ENCODE data around the gene KCNK1. TPM values are rescaled to one million over a fixed set of nuclear protein-coding genes. Genes with fewer than 3 reads are reported as not detected.

The KCNK1 gene
- total RNA-seq (2014; rRNA removed; shearing (Covaris generic)) = 0.09 TPM in 1 of 2 replicates, not detected in the other

- Histone ChIP-seq H3K36me3 (no peaks in the 10 kb centered on the region), H3K27ac (no peak within 1 kb of the TSS), H3K27me3 (replicated peaks) (peaks cover 32% of the 10 kb centered on the region), H3K4me1 (replicated peaks) (no peaks in the 10 kb centered on the region), H3K9me3 (replicated peaks) (no peaks in the 10 kb centered on the region), H3K4me3 (no peak within 1 kb of the TSS)
- DNase-seq (ENCODE audit: low read depth in 1 of 2, low spot score in 2 of 2) = no peak
Measured at GRCh38 chr1:233613252-233614172, at the start of gene KCNK1. Gene KCNK1 (plus strand): TSS chr1:233614106. CDS start chr1:233614172, 66 bp downstream.

DNA sequence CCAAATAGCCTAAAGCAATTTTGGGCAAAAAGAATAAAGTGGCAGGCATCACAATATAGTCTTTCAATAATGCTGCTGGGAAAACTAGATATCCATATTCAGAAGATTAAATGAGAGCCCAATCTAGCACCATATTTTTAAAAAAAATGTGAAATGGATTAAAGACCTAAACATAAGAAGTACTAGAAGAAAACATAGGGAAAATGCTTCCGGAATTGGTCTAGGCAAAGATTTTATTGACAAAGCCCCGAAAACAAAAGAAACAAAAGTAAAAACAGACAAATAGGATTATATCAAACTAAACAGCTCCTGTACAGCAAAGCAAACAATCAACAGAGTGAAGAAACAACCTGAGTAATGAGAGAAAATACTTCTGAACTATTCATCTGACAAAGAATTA, 48.6 kb upstream of the KCNK1 start:
- Histone ChIP-seq H3K27me3 (replicated peaks) (0 out of 2 replicates have a peak, but pooled peaks cover 3% of the 10 kb centered on the region), H3K4me1 (replicated peaks) (no peaks in the 10 kb centered on the region), H3K4me3 (no peak overlapping the region), H3K36me3 (no peaks in the 10 kb centered on the region), H3K27ac (no peak overlapping the region), H3K9me3 (replicated peaks) (peaks cover 8% of the 10 kb centered on the region)
- no peak for DNase-seq (ENCODE audit: low read depth in 1 of 2, low spot score in 2 of 2)

GRCh38 chr1:233566886-233567285, 47.0 kb upstream of the KCNK1 start:
- peaks cover 8% of the 10 kb centered on the region; the same call in 1 of the 2 replicates for H3K9me3 ChIP-seq (replicated peaks)
- no peak for DNase-seq (ENCODE audit: low read depth in 1 of 2, low spot score in 2 of 2)
- no peaks in the 10 kb centered on the region for H3K4me1 ChIP-seq (replicated peaks)
- H3K27ac ChIP-seq = no peak overlapping the region
- no peak overlapping the region for H3K4me3 ChIP-seq
- 0 out of 2 replicates have a peak, but pooled peaks cover 3% of the 10 kb centered on the region for H3K27me3 ChIP-seq (replicated peaks)
- no peaks in the 10 kb centered on the region for H3K36me3 ChIP-seq

DNA sequence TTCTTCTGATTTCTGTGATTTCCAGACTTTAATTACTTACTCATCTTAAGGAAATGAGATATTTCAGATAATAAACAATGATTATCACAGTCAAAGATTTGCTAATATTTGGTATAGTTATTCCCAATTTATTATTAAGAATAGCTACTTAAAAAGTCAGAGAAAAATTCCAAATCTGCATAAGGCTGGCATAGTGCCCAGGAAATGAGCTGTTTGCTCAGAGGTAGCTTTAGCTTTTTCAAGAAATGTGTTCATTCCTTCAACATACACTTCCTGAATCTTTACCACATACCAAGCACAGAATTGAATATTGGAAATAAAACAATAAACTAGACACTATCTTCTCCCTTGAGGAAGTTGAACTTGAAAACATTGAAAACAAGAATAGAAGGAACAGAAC, 44.3 kb upstream of the KCNK1 start:
- no peak overlapping the region for H3K27ac ChIP-seq
- 0 out of 2 replicates have a peak, but pooled peaks cover 3% of the 10 kb centered on the region for H3K27me3 ChIP-seq (replicated peaks)
- no peak for DNase-seq (ENCODE audit: low read depth in 1 of 2, low spot score in 2 of 2)

GRCh38 chr1:233570216-233570615, 43.7 kb upstream of the KCNK1 start:
- Histone ChIP-seq H3K9me3 (replicated peaks) (no peaks in the 10 kb centered on the region), H3K4me1 (replicated peaks) (no peaks in the 10 kb centered on the region), H3K4me3 (no peak overlapping the region), H3K27ac (no peak overlapping the region), H3K36me3 (no peaks in the 10 kb centered on the region), H3K27me3 (replicated peaks) (0 out of 2 replicates have a peak, but pooled peaks cover 3% of the 10 kb centered on the region)
- DNase-seq (ENCODE audit: low read depth in 1 of 2, low spot score in 2 of 2) = no peak

More for the DNA sequence above, 44.3 kb upstream of the KCNK1 start:
- Histone ChIP-seq H3K4me1 (replicated peaks) (no peaks in the 10 kb centered on the region), H3K9me3 (replicated peaks) (no peaks in the 10 kb centered on the region), H3K36me3 (no peaks in the 10 kb centered on the region), H3K4me3 (no peak overlapping the region)

GRCh38 chr1:233570706-233571105, 43.2 kb upstream of the KCNK1 start:
- Histone ChIP-seq H3K4me1 (replicated peaks) (no peaks in the 10 kb centered on the region), H3K36me3 (no peaks in the 10 kb centered on the region), H3K27ac (no peak overlapping the region), H3K9me3 (replicated peaks) (no peaks in the 10 kb centered on the region), H3K4me3 (no peak overlapping the region), H3K27me3 (replicated peaks) (0 out of 2 replicates have a peak, but pooled peaks cover 3% of the 10 kb centered on the region)
- no peak for DNase-seq (ENCODE audit: low read depth in 1 of 2, low spot score in 2 of 2)

GRCh38 chr1:233572896-233573295, 41.0 kb upstream of the KCNK1 start:
- no peaks in the 10 kb centered on the region for H3K9me3 ChIP-seq (replicated peaks)
- H3K4me3 ChIP-seq = no peak overlapping the region
- no peaks in the 10 kb centered on the region for H3K4me1 ChIP-seq (replicated peaks)
- 0 out of 2 replicates have a peak, but pooled peaks cover 3% of the 10 kb centered on the region for H3K27me3 ChIP-seq (replicated peaks)
- no peak for DNase-seq (ENCODE audit: low read depth in 1 of 2, low spot score in 2 of 2)
- no peak overlapping the region for H3K27ac ChIP-seq
- H3K36me3 ChIP-seq = no peaks in the 10 kb centered on the region

GRCh38 chr1:233575450-233575849, 38.5 kb upstream of the KCNK1 start:
- no peaks in the 10 kb centered on the region for H3K9me3 ChIP-seq (replicated peaks)
- no peak for DNase-seq (ENCODE audit: low read depth in 1 of 2, low spot score in 2 of 2)
- H3K36me3 ChIP-seq = no peaks in the 10 kb centered on the region
- H3K4me1 ChIP-seq (replicated peaks) = no peaks in the 10 kb centered on the region
- no peaks in the 10 kb centered on the region for H3K27me3 ChIP-seq (replicated peaks)
- no peak overlapping the region for H3K27ac ChIP-seq
- no peak overlapping the region for H3K4me3 ChIP-seq

DNA sequence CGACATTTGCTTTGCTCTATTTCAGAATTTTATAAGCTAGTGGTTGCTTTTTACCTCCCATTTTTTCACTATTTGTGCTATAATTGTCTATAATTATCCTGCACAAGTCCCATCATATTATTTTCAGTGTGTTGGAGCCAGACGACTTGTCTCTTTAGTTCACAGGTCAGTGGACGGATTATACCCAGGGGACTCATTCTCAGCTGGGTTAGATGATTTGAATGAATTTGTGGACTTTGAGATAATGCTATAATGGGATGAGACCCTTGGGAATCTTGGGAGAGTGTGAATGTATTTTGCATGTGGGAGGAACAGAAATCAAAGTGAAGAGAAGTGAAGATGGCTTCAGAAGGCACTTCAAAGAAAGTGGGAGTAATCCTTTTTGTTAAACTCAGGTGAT, 31.5 kb upstream of the KCNK1 start:
- Histone ChIP-seq H3K27ac (no peak overlapping the region), H3K4me1 (replicated peaks) (no peaks in the 10 kb centered on the region), H3K4me3 (no peak overlapping the region), H3K27me3 (replicated peaks) (no peaks in the 10 kb centered on the region), H3K36me3 (no peaks in the 10 kb centered on the region), H3K9me3 (replicated peaks) (no peaks in the 10 kb centered on the region)
- DNase-seq (ENCODE audit: low read depth in 1 of 2, low spot score in 2 of 2) = no peak

DNA sequence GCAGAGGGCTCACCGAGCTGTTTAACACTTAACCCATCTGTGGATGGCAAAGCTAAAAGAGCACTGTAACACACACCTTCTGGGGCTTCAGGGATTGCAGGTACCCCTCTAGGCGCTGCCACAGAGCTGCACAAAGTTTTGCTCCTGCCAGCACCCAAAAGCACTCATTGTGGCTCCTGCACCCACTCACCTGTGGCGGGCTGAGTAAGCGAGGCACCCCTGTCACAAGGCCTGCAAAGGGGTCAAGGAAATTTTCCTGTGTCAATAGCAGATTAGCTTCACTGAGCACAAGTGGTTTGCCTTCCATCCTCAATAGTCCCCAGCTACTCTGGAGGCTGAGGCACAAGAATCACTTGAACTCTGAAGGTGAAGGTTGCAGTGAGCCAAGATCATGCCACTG, 29.5 kb upstream of the KCNK1 start:
- no peaks in the 10 kb centered on the region for H3K36me3 ChIP-seq
- H3K9me3 ChIP-seq (replicated peaks) = no peaks in the 10 kb centered on the region
- no peaks in the 10 kb centered on the region for H3K27me3 ChIP-seq (replicated peaks)
- no peaks in the 10 kb centered on the region for H3K4me1 ChIP-seq (replicated peaks)
- no peak overlapping the region for H3K27ac ChIP-seq
- H3K4me3 ChIP-seq = no peak overlapping the region
- DNase-seq (ENCODE audit: low read depth in 1 of 2, low spot score in 2 of 2) = no peak

DNA sequence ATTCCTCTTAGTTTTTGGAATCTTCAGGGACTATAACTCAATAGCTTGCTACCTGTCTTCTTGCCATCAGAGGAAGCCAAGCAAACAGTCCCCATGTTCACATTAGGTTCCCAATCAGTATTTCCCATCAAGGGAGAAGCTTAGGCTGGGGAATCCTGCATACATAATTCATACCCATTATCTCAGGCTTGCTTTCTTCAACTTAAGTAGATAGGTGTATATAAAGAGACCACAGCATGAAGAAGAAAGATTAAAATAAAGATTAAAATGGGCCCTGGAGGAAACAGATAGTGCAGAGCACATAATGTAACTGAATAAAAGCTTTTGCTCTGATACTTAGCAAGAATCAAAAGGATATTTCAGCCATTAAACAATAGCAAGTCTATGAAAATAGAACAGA, 29.0 kb upstream of the KCNK1 start:
- H3K9me3 ChIP-seq (replicated peaks) = no peaks in the 10 kb centered on the region
- no peaks in the 10 kb centered on the region for H3K36me3 ChIP-seq
- H3K27ac ChIP-seq = no peak overlapping the region
- no peak for DNase-seq (ENCODE audit: low read depth in 1 of 2, low spot score in 2 of 2)
- no peak overlapping the region for H3K4me3 ChIP-seq
- no peaks in the 10 kb centered on the region for H3K4me1 ChIP-seq (replicated peaks)
- no peaks in the 10 kb centered on the region for H3K27me3 ChIP-seq (replicated peaks)

DNA sequence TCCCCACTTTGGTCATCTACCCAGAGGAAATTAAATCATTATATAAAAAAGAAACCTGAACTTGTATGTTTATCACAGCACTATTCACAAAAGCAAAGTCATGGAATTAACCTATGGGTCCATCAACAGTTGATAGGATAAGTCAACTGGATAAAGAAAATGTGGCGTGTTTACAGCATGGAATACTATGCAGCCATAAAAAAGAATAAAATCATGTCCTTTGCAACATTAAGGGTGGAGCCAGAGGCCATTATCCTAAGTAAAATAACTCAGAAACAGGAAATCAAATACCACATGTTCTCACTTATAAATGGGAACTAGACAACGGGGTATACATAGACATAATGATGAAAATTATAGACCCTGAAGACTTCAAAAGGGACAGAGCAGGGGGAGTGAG, 27.6 kb upstream of the KCNK1 start:
- H3K9me3 ChIP-seq (replicated peaks) = no peaks in the 10 kb centered on the region
- DNase-seq (ENCODE audit: low read depth in 1 of 2, low spot score in 2 of 2) = no peak
- H3K27ac ChIP-seq = no peak overlapping the region
- H3K4me1 ChIP-seq (replicated peaks) = no peaks in the 10 kb centered on the region
- H3K27me3 ChIP-seq (replicated peaks) = no peaks in the 10 kb centered on the region
- no peaks in the 10 kb centered on the region for H3K36me3 ChIP-seq
- no peak overlapping the region for H3K4me3 ChIP-seq

- H3K36me3 ChIP-seq = no peaks in the 10 kb centered on the region
- no peaks in the 10 kb centered on the region for H3K9me3 ChIP-seq (replicated peaks)
- DNase-seq (ENCODE audit: low read depth in 1 of 2, low spot score in 2 of 2) = no peak
- no peaks in the 10 kb centered on the region for H3K4me1 ChIP-seq (replicated peaks)
- H3K4me3 ChIP-seq = no peak overlapping the region
- H3K27ac ChIP-seq = no peak overlapping the region
- H3K27me3 ChIP-seq (replicated peaks) = no peaks in the 10 kb centered on the region
Measured at GRCh38 chr1:233587196-233587595, 26.7 kb upstream of the KCNK1 start.

DNA sequence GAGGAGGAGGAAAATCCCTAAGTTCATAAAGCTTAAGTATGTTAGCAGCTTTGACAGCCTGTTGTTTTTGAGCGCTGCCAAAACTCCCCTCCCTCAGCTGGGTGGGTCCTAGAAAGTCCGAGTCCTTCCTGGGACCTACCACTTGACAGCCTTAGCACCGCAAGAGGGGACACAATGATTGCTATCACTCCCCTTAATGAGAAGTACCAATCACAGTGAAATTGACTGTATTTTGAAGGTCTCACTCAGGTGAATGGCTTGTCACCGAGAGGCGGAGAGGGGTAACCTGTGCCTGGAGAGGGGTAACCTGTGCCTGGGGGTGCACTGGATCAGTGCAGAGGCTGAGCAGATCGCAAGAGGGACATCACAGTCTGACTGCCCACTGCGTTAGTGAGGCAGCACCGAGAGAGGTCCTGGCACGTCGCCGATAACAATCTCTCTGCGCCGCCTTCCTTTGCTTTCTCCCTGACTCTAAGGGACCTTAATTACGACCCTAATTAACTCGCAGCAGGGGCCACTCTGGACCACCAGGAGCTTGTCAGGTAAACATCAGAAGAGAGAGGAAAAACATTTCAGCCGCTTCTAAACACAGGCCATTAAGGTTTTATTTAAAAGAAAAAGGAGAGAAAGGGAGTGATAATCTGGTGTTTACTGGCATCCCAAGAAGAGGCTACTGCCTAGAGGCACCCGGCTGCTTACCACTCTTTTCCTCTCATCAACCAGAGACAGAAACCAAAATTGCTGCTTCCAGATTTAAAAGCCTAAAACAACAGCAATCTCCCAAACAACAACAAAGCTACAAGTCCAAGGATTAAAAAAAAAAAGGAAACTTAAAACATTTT, 25.7 kb upstream of the KCNK1 start:
- Histone ChIP-seq H3K9me3 (replicated peaks) (no peaks in the 10 kb centered on the region), H3K36me3 (no peaks in the 10 kb centered on the region), H3K27ac (no peak overlapping the region), H3K4me3 (no peak overlapping the region), H3K4me1 (replicated peaks) (no peaks in the 10 kb centered on the region), H3K27me3 (replicated peaks) (no peaks in the 10 kb centered on the region)
- DNase-seq (ENCODE audit: low read depth in 1 of 2, low spot score in 2 of 2) = no peak

Measured in SJSA1 (cell line).